ENCODE results near the gene PLXNA2.

- no peak for TF ChIP-seq POLR2AphosphoS5 (IDR thresholded peaks at IDR 0.05; ENCODE audit: low read depth, low read length)
- no peak for TF ChIP-seq POLR2A (IDR thresholded peaks at IDR 0.05; ENCODE audit: low read depth, low read length)
These were observed 231.5 kb downstream of the PLXNA2 start for GRCh38 chr1:208012721-208013120.

All from GM12892 (cell line).